ENCODE data around the gene UBE2G2. TPM values are rescaled to one million over a fixed set of nuclear protein-coding genes. Genes with fewer than 3 reads are reported as not detected.

UBE2G2 gene
- total and polyA plus RNA-seq, 2 experiments from 2014 or later = 55.2 to 61.6 TPM

DNA sequence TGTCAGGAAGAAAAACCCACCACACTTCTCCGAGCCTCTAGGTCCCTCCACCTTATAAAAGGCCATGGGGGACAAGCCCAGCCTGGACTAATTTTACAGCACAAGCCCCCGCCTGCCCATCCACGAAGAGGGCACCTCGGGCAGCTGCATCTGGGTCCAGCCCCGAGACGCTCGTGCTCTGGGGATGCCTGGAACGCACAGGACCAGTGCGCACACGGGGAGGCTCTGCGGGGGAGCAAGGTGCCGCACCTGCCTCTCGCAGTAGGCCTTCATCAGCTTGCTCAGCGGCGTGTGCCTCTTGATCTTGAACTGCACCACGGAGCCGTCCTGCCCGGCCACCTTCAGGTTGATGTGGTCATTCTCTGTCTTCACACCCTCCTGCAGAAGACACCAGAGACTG, 12.1 kb upstream of the UBE2G2 start:
- no peak for DNase-seq (ENCODE audit: low spot score)
- no peaks in the 10 kb centered on the region for H3K36me3 ChIP-seq (replicated peaks; ENCODE audit: insufficient read depth, low read depth)
- 97% methylated on average over 18 of the region's 18 CpGs for WGBS (ENCODE audit: low lambda C conversion rate, missing lambda C conversion rate)
- H3K79me2 ChIP-seq = peaks cover 66% of the 10 kb centered on the region
- H3K9me2 ChIP-seq (replicated peaks; ENCODE audit: insufficient read depth) = no peaks in the 10 kb centered on the region
- no peaks in the 10 kb centered on the region for H3K9me3 ChIP-seq (ENCODE audit: low read depth)
- H2AFZ ChIP-seq = no peak overlapping the region
- H3K4me2 ChIP-seq = no peak overlapping the region
- H3K27me3 ChIP-seq = no peaks in the 10 kb centered on the region
- peaks cover 35% of the 10 kb centered on the region for H4K20me1 ChIP-seq (ENCODE audit: insufficient read depth, poor library complexity, severe bottlenecking)
- no peak overlapping the region for H3K4me3 ChIP-seq
- TF ChIP-seq, protein P1, sequence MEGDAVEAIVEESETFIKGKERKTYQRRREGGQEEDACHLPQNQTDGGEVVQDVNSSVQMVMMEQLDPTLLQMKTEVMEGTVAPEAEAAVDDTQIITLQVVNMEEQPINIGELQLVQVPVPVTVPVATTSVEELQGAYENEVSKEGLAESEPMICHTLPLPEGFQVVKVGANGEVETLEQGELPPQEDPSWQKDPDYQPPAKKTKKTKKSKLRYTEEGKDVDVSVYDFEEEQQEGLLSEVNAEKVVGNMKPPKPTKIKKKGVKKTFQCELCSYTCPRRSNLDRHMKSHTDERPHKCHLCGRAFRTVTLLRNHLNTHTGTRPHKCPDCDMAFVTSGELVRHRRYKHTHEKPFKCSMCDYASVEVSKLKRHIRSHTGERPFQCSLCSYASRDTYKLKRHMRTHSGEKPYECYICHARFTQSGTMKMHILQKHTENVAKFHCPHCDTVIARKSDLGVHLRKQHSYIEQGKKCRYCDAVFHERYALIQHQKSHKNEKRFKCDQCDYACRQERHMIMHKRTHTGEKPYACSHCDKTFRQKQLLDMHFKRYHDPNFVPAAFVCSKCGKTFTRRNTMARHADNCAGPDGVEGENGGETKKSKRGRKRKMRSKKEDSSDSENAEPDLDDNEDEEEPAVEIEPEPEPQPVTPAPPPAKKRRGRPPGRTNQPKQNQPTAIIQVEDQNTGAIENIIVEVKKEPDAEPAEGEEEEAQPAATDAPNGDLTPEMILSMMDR (IDR thresholded peaks at IDR 0.05; ENCODE audit: poor library complexity) = no peak
- TF ChIP-seq EZH2 (IDR thresholded peaks at IDR 0.05; ENCODE audit: borderline replicate concordance) (no peak), EZH2phosphoT487 (IDR thresholded peaks at IDR 0.05; ENCODE audit: low read depth, severe bottlenecking, unreplicated experiment) (no peak)
- peaks cover 8% of the 10 kb centered on the region for H3K4me1 ChIP-seq (ENCODE audit: insufficient read depth)
- H3K27ac ChIP-seq = no peak overlapping the region

DNA sequence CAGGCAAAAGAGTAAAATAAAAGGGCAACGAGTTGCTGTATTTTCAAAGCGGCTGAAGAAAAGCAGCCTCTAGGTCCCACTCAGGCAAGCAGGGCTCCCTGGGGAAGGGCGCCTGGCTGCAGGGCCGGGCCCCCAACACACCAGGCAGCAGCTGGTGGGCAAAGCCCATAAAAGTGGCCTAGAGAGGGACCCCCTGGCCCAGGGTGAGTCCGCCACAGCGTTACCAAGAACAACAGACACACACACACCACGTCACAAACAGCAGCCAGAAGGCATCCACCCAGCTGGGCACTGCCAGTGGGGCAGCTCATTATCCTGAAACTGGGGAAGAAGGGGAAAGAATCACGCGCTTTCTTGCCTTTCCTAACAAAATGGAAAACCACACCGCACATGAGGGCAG, 11.5 kb upstream of the UBE2G2 start:
- H2AFZ ChIP-seq = no peak overlapping the region
- no peak overlapping the region for H3K27ac ChIP-seq
- DNase-seq (ENCODE audit: low spot score) = no peak
- WGBS (ENCODE audit: low lambda C conversion rate, missing lambda C conversion rate) = 95% methylated on average over 10 of the region's 10 CpGs
- peaks cover 8% of the 10 kb centered on the region for H3K4me1 ChIP-seq (ENCODE audit: insufficient read depth)
- no peaks in the 10 kb centered on the region for H3K36me3 ChIP-seq (replicated peaks; ENCODE audit: insufficient read depth, low read depth)
- no peak overlapping the region for H3K4me2 ChIP-seq
- H3K79me2 ChIP-seq = peaks cover 66% of the 10 kb centered on the region
- TF ChIP-seq, protein P1 (IDR thresholded peaks at IDR 0.05; ENCODE audit: poor library complexity) = no peak
- TF ChIP-seq EZH2phosphoT487 (IDR thresholded peaks at IDR 0.05; ENCODE audit: low read depth, severe bottlenecking, unreplicated experiment) (no peak), EZH2 (IDR thresholded peaks at IDR 0.05; ENCODE audit: borderline replicate concordance) (no peak)
- no peak overlapping the region for H3K4me3 ChIP-seq
- H3K27me3 ChIP-seq = no peaks in the 10 kb centered on the region
- peaks cover 35% of the 10 kb centered on the region for H4K20me1 ChIP-seq (ENCODE audit: insufficient read depth, poor library complexity, severe bottlenecking)
- H3K9me2 ChIP-seq (replicated peaks; ENCODE audit: insufficient read depth) = no peaks in the 10 kb centered on the region
- H3K9me3 ChIP-seq (ENCODE audit: low read depth) = no peaks in the 10 kb centered on the region

DNA sequence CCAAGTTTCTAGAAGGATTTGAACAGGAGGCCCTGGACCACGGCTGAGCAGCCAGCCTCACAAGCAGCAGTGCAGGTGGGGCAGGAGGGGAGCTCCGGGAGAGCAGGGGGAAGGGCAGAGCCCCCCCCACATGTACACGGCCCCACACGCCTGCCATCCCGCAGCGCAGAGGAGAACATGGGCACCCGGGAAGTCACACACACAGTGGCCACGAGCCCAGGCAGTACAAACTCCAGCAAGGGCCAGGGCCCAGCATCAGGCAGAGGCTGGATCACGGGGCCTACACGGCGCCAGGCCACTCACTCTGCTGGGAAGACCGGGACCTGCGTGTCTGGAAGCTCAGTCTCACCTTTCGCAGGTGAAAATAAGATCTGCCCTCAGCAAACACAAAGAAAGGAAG, 11.0 kb upstream of the UBE2G2 start:
- no peaks in the 10 kb centered on the region for H3K9me2 ChIP-seq (replicated peaks; ENCODE audit: insufficient read depth)
- H3K4me3 ChIP-seq = no peak overlapping the region
- 90% methylated on average over 11 of the region's 14 CpGs for WGBS (ENCODE audit: low lambda C conversion rate, missing lambda C conversion rate)
- no peaks in the 10 kb centered on the region for H3K27me3 ChIP-seq
- H4K20me1 ChIP-seq (ENCODE audit: insufficient read depth, poor library complexity, severe bottlenecking) = peaks cover 35% of the 10 kb centered on the region
- H3K4me2 ChIP-seq = no peak overlapping the region
- no peak overlapping the region for H3K27ac ChIP-seq
- TF ChIP-seq, protein P1 (IDR thresholded peaks at IDR 0.05; ENCODE audit: poor library complexity) = no peak
- TF ChIP-seq EZH2phosphoT487 (IDR thresholded peaks at IDR 0.05; ENCODE audit: low read depth, severe bottlenecking, unreplicated experiment) (no peak), EZH2 (IDR thresholded peaks at IDR 0.05; ENCODE audit: borderline replicate concordance) (no peak)
- no peak for DNase-seq (ENCODE audit: low spot score)
- H3K4me1 ChIP-seq (ENCODE audit: insufficient read depth) = peaks cover 8% of the 10 kb centered on the region
- no peaks in the 10 kb centered on the region for H3K36me3 ChIP-seq (replicated peaks; ENCODE audit: insufficient read depth, low read depth)
- H3K79me2 ChIP-seq = peaks cover 66% of the 10 kb centered on the region
- no peak overlapping the region for H2AFZ ChIP-seq
- H3K9me3 ChIP-seq (ENCODE audit: low read depth) = no peaks in the 10 kb centered on the region

DNA sequence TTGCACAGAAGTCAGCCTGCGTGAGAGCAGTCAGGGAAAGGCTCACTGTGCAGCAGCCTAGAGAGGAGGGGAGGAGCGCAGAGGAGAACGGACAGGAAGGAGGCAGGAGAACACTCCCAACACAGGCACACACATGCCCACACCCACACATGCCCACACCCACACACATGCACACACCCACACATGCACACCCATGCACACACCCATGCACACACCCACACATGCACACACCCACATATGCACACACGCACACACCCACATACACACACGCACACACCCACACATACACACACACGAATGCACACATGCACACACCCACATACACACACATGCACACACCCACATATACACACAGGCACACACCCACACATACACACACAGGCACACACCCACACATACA, 9.2 kb upstream of the UBE2G2 start:
- H3K36me3 ChIP-seq (replicated peaks; ENCODE audit: insufficient read depth, low read depth) = no peaks in the 10 kb centered on the region
- peaks cover 20% of the 10 kb centered on the region for H4K20me1 ChIP-seq (ENCODE audit: insufficient read depth, poor library complexity, severe bottlenecking)
- 94% methylated on average over 5 of the region's 6 CpGs for WGBS (ENCODE audit: low lambda C conversion rate, missing lambda C conversion rate)
- no peak overlapping the region for H3K27ac ChIP-seq
- DNase-seq (ENCODE audit: low spot score) = no peak
- H3K4me2 ChIP-seq = no peak overlapping the region
- H3K79me2 ChIP-seq = peaks cover 49% of the 10 kb centered on the region
- H3K4me3 ChIP-seq = no peak overlapping the region
- H3K4me1 ChIP-seq (ENCODE audit: insufficient read depth) = no peaks in the 10 kb centered on the region
- no peaks in the 10 kb centered on the region for H3K27me3 ChIP-seq
- H3K9me3 ChIP-seq (ENCODE audit: low read depth) = no peaks in the 10 kb centered on the region
- TF ChIP-seq, protein P1 (IDR thresholded peaks at IDR 0.05; ENCODE audit: poor library complexity) = no peak
- no peak for TF ChIP-seq EZH2phosphoT487 (IDR thresholded peaks at IDR 0.05; ENCODE audit: low read depth, severe bottlenecking, unreplicated experiment)
- no peak for TF ChIP-seq EZH2 (IDR thresholded peaks at IDR 0.05; ENCODE audit: borderline replicate concordance)
- H3K9me2 ChIP-seq (replicated peaks; ENCODE audit: insufficient read depth) = no peaks in the 10 kb centered on the region
- no peak overlapping the region for H2AFZ ChIP-seq
